Embryonic facial prominence (tissue), 1 donor: ENCODE measurements around the gene SPAG5.

Experiments used
- DNase-seq: peaks from one replicate; pipeline ENCODE4 v3.0.0-alpha.2; 2016; ENCODE audit errors: extremely low spot score

Gene SPAG5

DNA sequence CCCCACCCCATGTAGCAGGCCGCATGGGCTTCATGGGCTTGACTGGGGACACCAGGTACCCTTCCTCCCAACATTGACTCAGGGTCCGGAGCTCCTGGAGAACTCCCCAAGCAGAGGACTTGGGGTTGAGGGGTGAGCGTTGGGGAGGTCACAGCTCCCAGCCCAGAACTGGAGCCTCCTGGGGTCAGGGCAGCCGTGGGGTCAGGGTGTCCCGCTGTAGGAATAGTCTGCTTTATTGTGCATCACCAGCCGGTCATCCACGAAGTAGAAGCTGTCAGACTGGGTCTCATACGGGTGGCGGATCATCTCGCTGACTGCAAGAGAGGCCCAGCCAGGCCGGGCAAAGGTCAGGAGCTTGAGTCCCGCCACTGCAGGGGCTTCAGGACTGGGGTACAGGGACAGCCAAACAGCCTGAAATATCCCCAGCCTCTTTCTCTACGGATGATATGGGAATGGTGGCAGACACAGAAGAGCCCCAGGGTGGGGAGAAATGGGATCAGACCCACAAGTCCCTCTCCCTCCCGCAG lies 51.7 kb downstream of the SPAG5 start:
- no peak for DNase-seq

DNA sequence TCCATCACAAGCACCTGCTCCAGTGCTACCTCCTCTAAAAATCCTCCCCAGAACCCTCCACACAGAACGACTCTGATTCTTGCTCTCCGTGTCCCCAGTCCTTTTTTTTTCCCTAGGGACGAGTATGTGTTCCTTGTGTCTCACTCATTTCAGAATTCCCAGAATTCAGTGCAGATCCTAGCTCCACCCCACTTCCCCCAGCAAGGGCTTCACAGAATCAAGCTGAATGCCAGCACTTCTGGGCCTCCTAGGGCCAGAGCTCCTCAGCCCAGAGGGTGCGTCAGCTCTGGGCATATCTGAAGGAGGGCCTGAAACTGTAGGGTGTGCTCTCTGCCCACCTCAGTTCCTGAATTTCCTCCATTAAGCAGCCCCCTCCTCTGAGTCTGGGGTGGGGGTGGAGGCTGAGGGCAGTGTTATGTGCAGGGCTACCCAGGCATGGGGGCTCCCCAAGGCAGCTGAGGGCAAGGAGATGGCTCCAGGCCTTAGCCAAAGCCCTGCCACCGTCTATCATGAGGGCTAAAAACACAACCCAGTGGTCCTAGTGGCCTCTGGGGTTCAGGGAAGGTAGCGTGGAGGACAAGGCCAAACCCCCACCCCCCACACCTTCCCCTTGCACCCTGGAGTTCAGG lies 52.9 kb downstream of the SPAG5 start:
- DNase-seq = no peak

DNA sequence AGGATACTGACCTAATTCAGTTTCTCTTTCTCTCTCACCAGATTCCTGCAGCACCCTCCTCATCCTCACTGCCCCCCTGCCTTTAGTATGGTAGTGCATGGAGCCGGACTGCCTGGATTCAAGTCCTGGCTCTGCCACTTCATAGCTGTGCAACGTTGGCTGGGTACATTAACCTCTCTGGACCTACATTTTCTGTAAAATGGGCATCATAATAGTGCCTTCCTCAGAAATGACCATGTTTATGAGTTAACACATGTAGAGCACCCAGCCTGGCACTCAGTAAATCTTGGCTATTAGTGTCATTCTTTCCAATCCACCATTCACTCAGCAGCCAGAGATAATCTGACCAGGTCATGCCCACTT lies 53.7 kb downstream of the SPAG5 start:
- DNase-seq = no peak

DNA sequence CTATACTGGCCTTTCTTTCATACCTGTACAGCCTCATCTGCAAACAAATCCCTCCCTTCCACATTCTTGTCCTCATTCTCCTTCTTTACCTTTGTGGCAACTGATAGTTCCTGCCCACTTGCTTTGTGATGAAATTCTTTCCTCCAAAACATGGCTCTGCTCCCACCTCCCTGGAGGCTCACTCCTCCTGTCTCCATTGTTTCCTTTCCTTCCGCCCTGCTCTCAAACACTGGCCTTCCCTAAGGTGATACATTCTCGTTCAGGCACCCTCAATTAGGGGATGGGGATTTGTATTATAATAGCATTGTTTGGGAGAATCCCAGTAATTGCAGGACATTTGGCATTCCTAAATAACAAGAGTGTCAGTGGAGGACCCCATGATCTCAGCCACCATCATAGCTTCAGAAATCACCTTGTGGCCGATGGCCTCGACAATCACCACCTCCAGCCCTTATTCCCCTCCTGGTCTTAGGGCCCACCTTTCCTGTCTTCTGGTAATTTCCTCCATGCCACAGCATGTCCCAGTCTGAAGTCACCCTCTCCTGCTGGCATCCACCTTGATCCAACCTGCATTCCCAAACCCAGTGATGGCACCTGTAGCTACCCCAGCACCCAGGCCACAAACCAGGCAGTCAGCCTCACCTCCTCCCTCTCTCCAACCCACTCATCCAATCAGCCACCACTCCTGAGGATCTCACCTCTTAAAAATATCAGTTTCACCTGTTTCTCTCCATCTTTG lies 54.3 kb downstream of the SPAG5 start:
- no peak for DNase-seq

DNA sequence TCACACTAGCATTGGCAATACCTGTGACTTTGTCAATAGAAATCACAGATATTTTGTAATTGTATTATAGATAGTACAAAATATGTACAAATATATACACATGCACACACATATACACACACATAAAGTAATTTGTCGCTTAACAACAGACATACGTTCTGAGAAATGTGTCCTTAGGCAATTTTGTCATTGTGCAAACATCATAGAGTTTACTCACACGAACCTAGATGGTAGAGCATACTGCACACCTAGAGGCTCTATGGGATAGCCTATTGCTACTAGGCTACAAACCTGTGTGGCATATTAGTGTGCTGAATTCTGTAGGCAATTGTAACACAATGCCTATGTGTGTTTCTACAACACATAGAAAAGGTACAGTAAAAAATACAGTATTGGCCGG lies 57.4 kb downstream of the SPAG5 start:
- no peak for DNase-seq

DNA sequence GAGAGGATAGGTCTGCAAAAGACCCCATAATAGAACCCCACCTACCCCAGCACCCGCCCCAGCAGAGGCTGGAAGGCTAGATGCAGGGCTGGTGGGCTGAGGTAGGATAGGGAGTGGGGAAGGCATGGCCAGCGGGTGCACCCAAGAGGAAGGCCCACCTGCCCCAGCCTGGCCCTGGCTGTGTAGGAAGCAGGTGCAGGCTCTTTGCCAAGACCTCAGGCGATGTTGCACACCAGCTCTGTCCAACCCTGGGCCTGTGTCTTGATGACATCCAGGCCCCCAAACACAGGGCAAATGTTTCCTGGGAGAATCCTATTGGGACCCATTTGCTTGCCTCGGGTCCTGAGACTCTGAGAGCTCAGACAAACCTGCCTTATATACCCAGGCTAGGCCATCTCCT lies 58.6 kb downstream of the SPAG5 start:
- no peak for DNase-seq

DNA sequence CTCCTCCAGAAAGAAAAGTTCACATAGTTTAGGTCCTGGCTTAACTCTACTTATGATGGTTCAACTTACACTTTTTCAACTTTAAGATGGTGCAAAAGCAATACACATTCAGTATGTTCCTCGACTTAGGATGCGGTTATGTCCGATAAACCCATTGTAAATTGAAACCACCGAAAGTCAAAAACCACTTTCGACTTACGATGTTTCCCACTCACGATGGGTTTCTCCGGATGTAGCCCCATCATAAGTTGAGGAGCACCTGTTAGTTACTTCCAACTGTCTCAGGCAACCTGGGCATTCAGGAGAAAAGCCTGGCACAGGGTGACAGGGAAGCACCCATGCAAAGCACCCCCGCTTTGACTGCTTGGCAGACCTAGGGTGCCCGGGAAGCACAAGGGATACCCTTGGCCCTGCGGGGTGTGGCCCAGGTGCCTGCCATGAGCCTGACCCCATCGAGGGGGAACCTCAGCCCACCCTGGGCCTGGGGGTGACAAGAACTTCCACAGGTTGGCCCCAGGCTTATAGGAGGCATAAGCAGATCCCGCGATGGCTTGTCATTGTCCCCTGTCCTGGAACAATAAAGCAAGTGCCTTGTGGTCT lies 60.4 kb downstream of the SPAG5 start:
- no peak for DNase-seq

DNA sequence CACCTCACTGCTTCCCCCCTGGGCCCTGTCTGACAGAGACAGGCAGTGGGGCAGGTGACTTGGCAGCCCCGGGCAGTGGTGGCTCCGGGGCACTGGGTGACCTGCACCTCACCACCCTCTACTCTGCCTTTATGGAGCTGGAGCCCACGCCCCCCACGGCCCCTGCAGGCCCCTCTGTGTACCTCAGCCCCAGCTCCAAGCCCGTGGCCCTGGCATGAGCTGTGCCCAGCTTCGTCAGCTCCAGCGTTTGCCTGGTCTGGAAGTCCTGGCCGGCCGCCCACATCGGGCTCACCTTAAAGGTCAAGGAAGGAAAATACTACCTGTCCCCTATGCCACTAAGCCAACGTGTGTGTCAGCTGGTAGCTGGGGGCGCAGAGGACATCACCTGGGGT lies 61.6 kb downstream of the SPAG5 start:
- DNase-seq = no peak

DNA sequence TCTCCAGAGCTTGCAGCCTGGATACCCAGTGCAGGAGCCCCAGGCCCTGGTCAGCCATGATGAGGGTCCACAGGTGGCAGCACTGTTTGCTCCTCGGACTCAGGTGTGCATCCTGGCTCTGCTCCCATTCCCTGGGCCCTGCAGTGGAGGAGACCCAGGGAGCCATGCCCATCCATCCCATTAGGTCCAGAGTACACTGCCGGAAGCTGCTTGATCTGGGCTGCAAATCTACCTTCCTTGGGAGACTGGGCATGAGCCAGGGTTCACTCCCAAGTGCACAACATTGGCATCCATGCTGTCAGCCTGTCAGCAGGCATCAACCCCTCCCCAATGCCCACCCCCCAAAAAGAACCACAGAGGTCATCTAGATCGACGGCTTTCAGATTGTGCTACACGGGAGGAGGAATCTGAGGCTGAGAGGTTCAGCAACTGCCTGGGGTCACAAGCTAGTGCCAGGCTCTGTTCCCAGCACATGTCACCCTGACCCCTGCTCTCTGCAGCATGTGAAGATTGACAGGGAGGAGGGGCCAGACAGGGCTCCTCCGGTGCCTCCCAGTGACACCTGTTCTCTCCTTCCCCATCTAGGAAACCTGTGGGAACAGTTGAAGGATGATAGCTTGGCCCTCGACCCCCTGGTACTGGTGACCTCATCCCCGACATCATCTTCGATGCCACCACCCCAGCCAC lies 62.1 kb downstream of the SPAG5 start:
- no peak for DNase-seq

DNA sequence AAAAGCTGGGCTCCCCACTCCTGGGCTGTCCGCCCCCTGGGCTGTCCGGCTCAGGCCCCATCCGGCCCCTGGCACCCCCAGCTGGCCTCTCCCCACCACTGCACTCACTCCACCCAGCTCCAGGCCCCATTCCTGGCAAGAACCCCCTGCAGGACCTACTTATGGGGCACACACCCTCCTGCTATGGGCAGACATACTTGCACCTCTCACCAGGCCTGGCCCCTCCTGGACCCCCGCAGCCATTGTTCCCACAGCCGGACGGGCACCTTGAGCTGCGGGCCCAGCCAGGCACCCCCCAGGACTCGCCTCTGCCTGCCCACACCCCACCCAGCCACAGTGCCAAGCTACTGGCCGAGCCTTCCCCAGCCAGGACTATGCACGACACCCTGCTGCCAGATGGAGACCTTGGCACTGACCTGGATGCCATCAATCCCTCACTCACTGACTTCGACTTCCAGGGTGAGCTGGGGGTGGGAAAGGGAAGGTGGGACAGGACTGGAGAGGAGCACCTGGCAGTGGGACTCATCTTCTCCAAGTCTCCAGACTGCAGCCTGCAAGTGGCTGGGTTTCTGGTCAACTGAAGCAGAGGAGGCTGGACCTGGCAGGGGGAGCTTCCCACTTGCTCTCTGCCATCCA lies 64.0 kb downstream of the SPAG5 start:
- no peak for DNase-seq

DNA sequence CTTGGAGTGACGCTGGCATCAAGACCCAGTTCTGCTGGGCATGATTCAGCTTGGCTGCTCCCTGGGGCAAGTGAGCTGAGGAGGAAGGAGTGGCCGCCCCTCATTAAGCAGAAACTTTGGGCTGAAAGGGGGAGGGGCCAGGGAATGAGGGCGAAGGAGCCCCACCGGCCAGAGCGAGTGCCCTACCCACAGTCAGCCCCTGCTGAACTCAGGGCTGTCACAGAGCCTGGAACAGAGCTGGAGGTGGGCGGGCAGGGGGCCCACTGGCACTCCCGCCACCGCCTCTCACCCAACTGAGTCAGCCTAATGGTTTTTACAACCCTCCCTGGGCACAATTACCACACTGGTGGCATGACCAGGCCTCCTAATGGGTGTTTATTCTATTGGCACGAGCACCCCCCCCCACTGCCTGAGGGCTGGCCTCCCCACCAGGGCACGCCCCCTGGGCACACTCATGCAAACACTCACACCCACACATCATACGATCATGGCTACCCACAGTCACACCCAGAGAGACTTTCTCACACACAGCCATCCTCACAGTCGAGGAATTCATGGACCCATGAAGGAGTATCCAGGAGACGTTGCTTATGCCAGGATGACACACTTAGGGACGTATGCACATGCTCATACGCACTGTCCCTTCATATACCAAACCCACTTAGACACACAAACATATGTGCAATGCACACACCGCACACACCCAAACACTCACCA lies 65.6 kb downstream of the SPAG5 start:
- no peak for DNase-seq

DNA sequence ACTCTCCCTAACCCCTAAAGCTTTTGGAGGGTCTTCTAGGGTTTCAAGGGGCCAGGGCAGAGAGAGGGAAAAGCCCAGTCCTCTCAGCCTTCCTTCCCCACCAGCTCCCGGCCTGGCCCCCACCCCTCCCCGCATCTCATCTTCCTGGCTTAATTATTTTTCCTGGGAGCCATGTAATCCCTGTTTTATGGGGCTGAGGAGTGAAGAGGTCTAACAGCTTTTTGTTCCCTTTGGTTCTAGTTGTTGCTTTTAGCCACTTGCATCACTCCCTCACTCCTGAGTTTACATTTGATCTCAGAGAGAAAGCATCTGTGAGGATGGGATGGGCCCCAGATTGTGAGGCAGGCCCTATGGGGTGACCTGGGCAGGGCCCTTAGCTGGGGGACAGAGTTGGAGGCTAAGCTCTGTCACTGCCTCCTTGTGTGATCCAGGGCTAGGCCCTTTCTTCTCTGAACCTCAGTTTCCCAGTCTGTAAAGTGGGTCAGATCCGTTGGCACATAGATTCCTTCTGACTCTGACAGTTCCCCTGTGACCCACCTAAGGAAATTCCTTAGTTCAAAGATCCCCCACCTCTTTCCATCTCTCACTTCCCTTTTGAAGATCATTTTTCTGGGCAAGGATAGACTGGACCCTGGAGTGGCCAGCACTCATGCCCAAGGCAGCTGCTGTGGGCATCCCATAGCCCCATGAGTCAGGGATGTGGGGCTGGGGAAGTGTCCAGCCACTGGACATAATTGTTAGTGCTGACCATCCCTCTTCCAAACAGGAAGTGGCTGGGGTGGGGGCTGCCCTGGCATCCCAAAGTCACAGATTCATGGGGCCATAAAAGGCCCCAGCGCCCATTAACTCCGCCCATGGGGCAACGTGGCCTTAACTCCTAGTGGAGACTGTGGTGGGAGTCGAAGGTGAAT lies 66.5 kb downstream of the SPAG5 start:
- no peak for DNase-seq

DNA sequence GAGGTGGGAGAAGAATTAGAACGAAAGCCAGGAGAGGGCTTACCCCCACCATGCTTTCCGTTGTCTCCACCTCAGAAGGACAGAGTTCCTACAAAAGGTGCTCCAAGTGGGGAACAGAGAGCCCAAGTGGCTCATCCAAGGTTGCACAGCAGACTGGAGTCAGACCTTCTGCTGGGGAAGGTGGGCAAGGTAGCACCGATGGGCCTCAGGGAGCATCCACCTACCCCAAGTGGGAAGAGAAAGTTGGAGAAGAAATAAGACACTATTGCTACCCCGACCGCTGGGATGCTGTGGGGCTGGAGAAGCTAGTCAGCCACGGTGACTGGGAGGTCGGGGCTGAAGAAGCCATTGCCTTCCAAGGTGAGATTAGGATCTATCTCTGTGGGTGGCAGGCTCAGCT lies 67.9 kb downstream of the SPAG5 start:
- no peak for DNase-seq

DNA sequence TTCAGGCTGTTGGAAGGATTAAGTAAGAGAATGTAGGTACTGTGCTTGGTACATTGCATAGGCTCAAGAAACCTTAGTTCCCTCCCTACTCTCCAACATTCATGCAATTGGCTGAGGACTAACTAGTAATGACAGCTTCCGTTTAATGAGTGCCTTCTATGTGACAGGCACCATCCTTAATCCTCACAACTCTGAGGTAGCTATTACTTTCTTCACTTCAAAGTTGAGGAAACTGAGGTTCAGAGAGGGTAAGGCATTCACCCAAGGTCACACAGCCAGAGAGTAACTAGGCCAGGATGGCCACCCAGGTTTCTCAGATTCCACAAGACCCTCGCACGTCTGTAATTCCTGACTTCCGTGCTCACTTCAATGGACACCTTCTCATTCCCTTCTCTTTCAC lies 68.6 kb downstream of the SPAG5 start:
- DNase-seq = no peak

DNA sequence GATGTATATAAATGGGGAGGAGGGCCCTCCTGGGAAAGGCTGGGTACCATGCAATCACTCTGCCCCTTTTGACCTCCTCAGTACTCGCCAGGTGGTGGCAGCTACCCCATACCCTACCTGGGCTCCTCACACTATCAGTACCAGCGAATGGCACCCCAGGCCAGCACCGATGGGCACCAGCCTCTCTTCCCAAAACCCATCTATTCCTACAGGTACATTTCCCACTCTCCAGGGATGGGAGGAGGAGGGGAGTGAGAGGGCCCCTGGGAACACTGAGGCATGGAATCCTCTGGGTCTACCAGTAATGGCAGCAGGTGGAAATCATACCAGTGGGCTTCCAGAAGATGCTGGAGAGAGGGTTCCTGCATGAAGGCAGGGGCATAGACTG lies 69.8 kb downstream of the SPAG5 start:
- no peak for DNase-seq

DNA sequence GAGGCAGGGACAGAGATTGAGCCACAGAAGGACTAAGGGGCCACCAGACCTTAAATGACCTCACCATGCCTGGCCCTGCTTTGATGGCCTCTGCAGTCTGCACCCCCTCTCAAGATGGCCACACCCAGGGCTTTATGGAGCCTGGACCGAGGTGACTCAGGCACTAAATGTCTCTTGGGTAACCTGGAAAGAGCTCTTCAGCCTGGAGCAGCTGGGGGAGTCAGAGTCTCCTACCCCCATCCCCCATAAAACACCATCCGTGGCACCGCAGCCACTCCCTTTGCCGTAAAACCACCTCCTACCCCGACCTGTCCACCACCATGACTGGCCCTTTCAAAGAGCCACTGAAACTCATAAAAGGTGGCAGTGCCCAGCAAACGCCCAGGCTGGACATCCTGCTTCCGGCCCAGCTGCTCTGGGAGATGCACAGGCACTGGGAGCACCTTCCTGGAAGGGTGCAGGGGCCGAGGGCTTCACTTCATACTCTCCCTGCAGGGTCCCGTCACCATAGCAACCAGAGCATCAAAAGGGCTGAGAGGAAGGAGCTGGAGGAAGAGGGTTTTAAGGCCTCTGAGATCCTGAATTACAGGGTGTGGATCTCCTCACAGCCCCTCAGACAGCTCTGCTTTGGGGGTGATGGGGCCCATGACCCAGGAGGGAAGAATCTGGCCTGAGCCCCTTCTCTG lies 70.4 kb downstream of the SPAG5 start:
- no peak for DNase-seq

DNA sequence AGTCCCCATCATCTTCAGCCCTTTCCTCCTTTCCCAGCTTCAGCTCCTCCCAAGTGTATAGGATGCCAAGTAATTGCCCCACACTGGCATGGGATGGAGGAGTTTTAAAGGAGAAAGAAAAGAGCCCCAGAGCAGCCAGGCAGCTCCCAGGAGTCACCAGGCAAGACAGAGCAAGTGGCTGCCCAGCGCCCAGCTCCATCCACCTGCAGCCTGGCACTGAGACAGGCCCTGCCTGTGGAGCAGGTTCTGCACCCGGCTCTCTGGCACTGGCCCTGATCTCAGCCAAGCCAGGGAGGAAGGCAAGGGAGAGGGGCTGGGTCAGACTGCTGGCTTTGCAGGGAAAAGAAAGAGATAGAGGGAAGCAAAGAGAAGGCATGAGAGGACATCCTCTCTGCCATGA lies 71.0 kb downstream of the SPAG5 start:
- DNase-seq = no peak
